Left colon (tissue), 2 donors: Measurements from ENCODE around the gene KIAA0040. TPM values are rescaled to one million over a fixed set of nuclear protein-coding genes. Genes with fewer than 3 reads are reported as not detected.
A peak's percentile ranks its signal among the peaks of the same experiment; 100 is the strongest.

Experiments
- ATAC-seq: fragments of 200-7000 bp; cut with Tn5 transposase; one replicate; pipeline ENCODE4 v1.9.1; 2020; ENCODE audit warnings: mild to moderate bottlenecking, moderate library complexity
- DNase-seq, 2 donors: peaks; one replicate each; pipeline ENCODE4 v3.0.0-alpha.2; 2020
- intact Hi-C, 2 donors: fragments of 100-400 bp; cut with DNase I in 1 of 2; cut with micrococcal nuclease in 1 of 2; formaldehyde crosslinking; loops; one replicate each; pipeline versions ENCODE4 v1.11.2 to v1.14.0; 2022; cut with DNase I, micrococcal nuclease
- long read RNA-seq: library from polyadenylated mRNA; unstranded; transcript quantifications from one replicate; pipeline ENCODE4 v2.0.0, GENCODE V29; 2021
- total RNA-seq, 2 donors: library from RNA; stranded (reverse); fragmentation: NEBNext Ultra II Directional; extraction: Animal tissue kit (Norgen Biotek cat#: 25700); gene quantifications; one replicate each; pipeline ENCODE4 v1.2.1, GENCODE V29; 2021
- donor health status: DM: no; HTN: no; CAD: no.
- donor health status: DM: yes; HTN: yes; CAD: no.

Gene KIAA0040
- total RNA-seq: 10 to 100 TPM; 14.8 to 14.9 TPM
- long read RNA-seq, full-length matches to known transcripts: 3 of 4 reads
- long read RNA-seq, partial matches to known transcripts: 0 of 4 reads
- long read RNA-seq, other reads (novel, unspliced or antisense): 1 of 4 reads

DNA sequence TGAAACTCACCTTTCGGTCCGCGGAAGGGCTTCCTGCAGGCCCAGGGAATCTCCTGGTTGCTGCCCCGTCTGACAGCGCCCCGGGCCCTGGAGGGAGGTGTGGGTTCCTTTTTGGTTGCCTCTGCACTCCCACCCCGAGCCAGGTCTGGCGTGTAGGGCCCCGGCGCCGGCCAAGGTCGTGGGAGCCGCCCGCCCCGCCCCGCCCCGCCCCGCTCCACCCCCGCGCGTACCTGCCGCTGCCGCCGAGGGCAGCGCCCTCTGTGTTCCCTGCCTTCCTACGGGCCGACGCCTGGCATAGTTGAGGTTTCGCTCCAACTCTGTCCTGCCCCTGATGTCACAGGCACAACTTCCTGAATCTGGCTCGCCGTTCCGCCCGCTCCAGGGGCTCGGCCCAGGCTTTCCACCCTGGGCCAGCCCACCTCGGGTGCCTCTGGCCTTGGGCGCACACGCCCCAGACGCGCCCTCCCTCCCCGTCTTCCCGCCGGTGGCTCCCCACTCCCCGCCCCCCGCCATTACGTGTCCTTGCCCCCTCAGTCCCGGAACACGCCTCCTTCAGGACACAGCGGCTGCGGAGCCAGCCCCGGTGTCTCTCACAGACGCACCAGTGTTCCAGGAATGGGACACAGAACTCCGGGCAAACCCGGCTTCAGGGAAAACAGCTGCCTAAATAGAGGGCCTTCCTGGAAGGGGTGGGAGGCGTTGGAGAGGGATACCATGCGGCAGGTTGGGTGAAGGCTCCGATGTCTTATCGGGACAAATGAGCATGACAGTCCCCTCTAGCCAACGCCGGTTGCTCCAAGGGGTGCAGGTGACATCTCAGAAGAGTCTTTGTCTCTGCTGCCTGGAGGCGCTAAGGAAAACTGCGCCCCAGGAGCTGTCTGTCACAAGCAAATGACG, at the start of gene KIAA0040:
Gene KIAA0040, minus strand, starts transcription at position 147 of the 897 bp plus-strand sequence. CDS start 31,763 bp downstream, outside the sequence.
- intact Hi-C loops: no loop called here
- DNase-seq: peak; percentile 82 to 86
- ATAC-seq: peak; percentile 88

DNA sequence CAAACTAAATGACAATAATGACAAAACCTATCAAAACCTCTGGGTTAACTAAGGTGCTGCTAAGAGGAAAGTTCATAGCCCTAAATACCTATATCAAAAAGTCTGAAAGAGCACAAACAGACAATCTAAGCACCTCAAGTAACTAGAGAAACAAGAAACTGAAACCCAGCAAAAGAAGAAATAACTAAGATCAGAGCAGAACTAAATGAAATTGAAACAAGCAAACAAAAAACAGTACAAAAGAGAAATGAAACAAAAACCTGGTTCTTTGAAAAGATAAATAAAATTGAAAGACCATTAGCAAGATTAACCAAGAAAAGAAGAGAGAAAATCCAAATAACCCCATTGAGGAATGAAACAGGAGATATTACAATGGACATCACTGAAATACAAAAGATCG, 44.8 kb upstream of the KIAA0040 start:
- ATAC-seq (no peak), DNase-seq (no peak)
- intact Hi-C loops: no loop called here

- ATAC-seq (no peak), DNase-seq (no peak)
- intact Hi-C loops: no loop called here
Observed at GRCh38 chr1:175234639-175235038, 42.1 kb upstream of the KIAA0040 start.

DNA sequence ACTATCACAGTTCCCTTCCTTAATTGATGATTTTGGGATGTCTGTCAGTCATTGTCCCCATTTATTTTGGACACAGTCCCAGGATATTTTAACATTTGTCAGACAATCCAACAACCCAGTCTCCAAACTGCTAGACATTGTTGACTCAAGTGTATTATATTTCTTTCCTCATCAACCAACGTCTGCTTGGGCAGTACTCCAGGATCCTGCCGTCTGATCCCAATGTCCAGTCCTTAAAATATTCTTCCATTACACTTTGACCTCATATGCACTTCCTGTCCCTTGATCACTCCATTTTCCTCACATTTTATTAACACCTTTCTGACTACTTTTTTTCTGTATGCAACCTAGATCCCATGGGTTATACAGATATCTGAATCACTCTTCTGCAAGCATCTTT, 39.8 kb upstream of the KIAA0040 start:
- DNase-seq: no peak
- ATAC-seq: no peak
- intact Hi-C loops: no loop called here

DNA sequence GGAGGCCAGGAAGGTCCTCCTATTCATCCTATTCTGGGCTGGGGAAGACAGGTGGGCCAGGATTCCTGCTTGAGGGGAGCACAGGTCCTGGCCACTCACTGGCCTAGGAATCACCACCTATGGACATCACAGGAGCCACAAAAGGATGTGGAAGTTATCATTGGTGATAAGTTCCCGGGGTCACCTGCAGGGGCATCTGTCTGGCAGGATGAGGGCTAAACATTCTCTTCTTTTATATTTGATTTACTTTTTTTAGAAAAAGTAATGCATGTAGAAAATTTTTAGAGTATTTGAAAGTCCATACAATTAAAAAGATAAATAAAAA, 33.2 kb upstream of the KIAA0040 start:
- intact Hi-C loops: no loop called here
- ATAC-seq: no peak
- DNase-seq: no peak

GRCh38 chr1:175222296-175222938, 29.8 kb upstream of the KIAA0040 start:
- DNase-seq (no peak), ATAC-seq (no peak)
- intact Hi-C loops: no loop called here

- intact Hi-C loops: no loop called here
- DNase-seq: peak; percentile 49 to 54
- peak; percentile 73 for ATAC-seq
Observed at GRCh38 chr1:175221557-175222175, 29.1 kb upstream of the KIAA0040 start.

DNA sequence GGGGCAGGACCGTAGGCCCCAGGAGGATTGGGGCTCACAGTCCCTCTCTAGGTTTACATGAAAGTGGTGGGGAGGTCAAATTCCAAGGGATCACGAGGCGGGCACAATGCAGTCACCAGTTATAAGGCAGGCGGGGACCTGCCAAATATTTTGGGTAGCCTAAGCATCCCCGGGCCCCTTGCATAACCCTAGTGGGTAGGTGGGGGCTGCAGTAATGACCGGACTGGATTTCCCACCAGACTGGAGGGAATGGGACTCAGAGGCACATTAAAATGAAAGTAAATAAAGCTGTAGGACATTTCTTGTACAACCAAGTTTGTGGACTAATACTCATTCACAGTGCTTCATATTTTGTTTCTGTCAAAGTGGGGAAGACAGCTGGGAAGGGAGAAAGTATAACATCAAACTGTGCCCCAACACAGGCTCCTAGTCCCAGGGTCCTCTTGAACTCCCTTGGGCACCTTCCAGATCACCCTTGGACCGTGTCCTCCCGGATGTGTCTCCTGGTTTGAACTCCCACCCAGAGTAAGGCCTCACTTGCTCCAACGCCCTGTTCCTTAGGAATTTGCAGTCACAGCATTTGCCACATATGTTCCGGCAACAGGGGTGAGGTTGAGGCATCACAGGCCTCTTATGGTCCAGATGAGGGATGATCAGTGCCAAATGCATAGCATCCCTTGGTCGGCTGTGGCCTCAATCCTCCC, 28.4 kb upstream of the KIAA0040 start:
- ATAC-seq (no peak), DNase-seq (no peak)
- intact Hi-C loops: no loop called here

GRCh38 chr1:175219774-175220173, 27.2 kb upstream of the KIAA0040 start:
- DNase-seq: no peak
- ATAC-seq: no peak
- intact Hi-C loops: no loop called here

- intact Hi-C loops: no loop called here
- ATAC-seq (peak; percentile 84), DNase-seq (no peak)
Observed at GRCh38 chr1:175218786-175219434, 26.3 kb upstream of the KIAA0040 start.

GRCh38 chr1:175217721-175218531, 25.4 kb upstream of the KIAA0040 start:
- intact Hi-C loops: no loop called here
- ATAC-seq: peak; percentile 76
- no peak for DNase-seq

GRCh38 chr1:175216444-175216843, 23.9 kb upstream of the KIAA0040 start:
- DNase-seq: no peak
- intact Hi-C loops: no loop called here
- no peak for ATAC-seq

DNA sequence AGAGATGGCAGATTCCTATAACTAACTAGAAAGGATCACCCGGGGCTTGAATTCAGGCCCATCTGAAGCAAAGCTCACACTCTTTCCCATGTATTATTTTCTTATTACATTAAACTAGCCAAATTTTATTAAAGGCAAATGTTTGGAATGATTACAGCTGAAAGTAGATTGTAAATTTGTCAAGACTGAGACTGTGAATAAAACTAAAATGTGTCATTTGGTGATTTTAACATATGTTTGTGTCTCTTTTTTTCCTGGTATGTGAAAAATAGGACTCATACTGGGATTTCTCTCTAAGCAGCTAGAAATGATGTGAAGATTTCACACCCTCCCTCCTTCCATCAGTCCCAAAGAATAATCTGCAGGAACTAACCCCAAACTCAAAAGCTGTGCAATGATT, 19.1 kb upstream of the KIAA0040 start:
- DNase-seq: no peak
- no peak for ATAC-seq
- intact Hi-C loops: no loop called here

DNA sequence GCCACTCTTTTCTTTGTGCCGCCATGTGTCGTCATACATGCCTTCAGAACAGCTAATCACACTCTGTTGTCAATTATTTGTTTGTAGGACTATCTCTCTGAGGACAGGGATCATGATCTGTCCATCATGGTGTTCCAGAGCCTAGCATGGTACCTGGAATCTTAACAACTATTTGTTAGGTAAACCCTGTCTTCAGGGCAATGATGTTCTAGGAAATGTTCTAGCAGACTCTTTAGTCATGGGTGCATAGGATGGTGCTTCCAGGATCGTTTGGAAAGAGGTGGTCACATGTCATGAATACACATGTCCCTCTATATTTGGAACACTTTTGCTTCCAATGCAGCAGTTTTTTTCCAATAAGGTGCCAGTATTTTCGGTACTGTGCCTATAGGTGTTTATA, 18.2 kb upstream of the KIAA0040 start:
- intact Hi-C loops: no loop called here
- DNase-seq: no peak
- no peak for ATAC-seq

- no peak for DNase-seq
- intact Hi-C loops: no loop called here
- no peak for ATAC-seq
Observed at GRCh38 chr1:175209493-175209921, 16.9 kb upstream of the KIAA0040 start.

- intact Hi-C loops: no loop called here
- no peak for DNase-seq
- no peak for ATAC-seq
Observed at GRCh38 chr1:175208773-175209492, 16.4 kb upstream of the KIAA0040 start.

- ATAC-seq: no peak
- DNase-seq: no peak
- intact Hi-C loops: no loop called here
Observed at GRCh38 chr1:175207971-175208370, 15.4 kb upstream of the KIAA0040 start.
